ES-I3 (cell line): ENCODE measurements around the gene PRCD.
"Not testable (repeated sequence)": the region's sequence is repeated elsewhere in the genome, so short reads cannot be mapped to it uniquely, and the experiment has no call there.

Source experiments
- H3K36me3 ChIP-seq: 2 replicates; pipeline ENCODE4 v1.6.1; 2013; ENCODE audit warnings: mild to moderate bottlenecking, low read length, control low read depth, moderate library complexity; ENCODE audit not compliant: insufficient read depth
- H3K4me1 ChIP-seq: 2 replicates; pipeline ENCODE4 v1.6.1; 2013; ENCODE audit warnings: mild to moderate bottlenecking, control low read depth, low read length; ENCODE audit not compliant: insufficient read depth
- H3K9ac ChIP-seq: 2 replicates; pipeline ENCODE4 v1.6.1; 2013; ENCODE audit warnings: low read depth, mild to moderate bottlenecking, low read length, moderate library complexity
- H3K9me3 ChIP-seq: 2 replicates; pipeline ENCODE4 v1.6.1; 2013; ENCODE audit warnings: mild to moderate bottlenecking, low read length, moderate library complexity; ENCODE audit not compliant: control insufficient read depth, insufficient read depth

Gene PRCD

DNA sequence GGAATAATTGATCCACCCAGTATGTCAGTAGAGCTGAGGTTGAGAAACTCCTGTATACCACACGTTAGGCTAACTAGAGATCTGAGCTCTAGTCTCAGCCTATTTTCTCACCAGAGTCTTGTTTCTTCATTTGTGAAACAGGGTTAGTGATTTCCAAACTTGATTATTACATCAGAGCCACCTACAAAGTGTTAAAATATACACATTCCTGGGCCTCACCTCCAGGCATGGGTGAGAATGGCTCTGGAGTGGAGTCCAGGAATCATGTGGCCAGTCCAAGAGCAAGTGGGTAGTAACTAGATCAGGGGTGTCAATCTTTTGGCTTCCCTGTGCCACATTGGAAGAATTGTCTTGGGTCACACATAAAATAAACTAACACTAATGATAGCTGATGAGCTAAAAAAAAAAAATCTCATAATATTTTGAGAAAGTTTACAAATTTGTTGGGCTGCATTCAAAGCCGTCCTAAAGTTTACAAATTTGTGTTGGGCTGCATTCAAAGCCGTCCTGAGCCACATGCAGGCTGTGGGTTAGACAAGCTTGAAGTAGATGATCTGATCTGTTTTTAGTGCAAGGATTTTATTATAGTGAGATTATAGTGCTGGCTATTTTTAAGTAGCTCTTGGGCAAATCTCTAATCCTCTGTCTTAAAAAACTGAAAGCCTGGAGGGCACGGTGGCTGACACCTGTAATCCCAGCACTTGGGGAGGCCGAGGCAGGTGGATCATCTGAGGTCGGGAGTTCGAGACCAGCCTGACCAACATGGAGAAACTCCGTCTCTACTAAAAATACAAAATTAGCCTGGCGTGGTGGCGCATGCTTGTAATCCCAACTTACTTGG lies 20.4 kb downstream of the PRCD start:
- Histone ChIP-seq H3K9me3 (no peaks in the 10 kb centered on the region), H3K9ac (no peak overlapping the region), H3K36me3 (peaks cover 58% of the 10 kb centered on the region), H3K4me1 (peaks cover 29% of the 10 kb centered on the region)

DNA sequence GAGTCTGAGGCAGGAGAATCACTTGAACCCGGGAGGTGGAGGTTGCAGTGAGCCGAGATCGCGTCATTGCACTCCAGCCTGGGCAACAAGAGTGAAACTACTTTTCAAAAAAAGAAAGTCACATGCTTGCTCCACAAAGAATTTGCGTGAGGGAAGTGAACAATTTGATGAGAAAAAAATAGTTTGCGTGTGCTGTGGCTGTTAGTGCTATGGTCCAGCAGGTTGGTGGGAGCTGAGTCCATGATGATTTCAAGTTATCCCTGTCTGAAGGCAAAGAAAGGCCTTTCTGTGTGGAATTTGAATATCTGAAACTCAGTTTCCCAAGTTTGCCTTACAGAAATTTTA lies 21.0 kb downstream of the PRCD start:
- Histone ChIP-seq H3K4me1 (peaks cover 26% of the 10 kb centered on the region), H3K36me3 (peaks cover 63% of the 10 kb centered on the region), H3K9ac (no peak overlapping the region), H3K9me3 (no peaks in the 10 kb centered on the region)

DNA sequence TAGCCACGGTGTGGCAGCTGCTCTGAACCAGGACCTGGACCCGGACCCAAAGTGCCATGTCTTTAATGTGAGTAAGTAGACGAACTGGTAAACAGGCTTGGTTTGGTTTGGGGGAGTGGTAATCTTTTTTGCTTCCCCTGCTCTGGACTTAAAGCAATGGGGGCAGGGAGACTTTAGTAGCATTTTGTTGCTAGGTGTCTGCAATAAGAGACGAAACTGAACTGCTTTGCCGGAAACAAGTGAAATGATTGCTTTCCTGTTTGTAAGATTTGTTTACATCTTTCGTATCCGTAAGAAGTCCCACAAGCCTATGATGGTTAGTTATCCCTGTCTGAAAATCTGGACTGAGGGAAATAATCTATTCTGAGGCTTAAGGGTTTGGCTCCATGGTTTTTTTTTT lies 21.5 kb downstream of the PRCD start:
- Histone ChIP-seq H3K4me1 (peaks cover 26% of the 10 kb centered on the region), H3K9me3 (no peaks in the 10 kb centered on the region), H3K9ac (no peak overlapping the region), H3K36me3 (peaks cover 67% of the 10 kb centered on the region)

DNA sequence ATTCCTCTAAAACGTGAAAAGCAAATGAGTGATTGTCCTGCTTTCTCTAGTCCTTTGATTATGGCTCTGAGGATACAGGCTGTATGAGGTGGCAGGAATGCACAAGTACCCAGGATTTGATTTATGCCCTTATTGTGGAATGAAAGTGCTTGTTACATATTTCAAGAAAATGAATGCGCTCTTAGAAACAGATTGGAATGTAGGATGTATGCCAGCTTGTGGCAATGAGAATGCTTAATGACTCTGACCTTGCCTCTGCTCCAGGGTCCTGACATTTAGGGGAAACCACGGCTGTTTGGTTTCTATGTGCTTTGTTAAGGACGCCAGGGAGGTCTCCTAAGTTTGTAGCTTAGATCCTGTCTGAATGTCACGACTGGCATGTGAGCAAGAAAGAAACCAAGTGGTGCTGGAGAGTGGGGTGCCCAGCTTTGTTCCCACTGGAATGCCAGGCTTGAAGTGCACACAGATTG lies 22.0 kb downstream of the PRCD start:
- no peaks in the 10 kb centered on the region for H3K9me3 ChIP-seq
- peaks cover 68% of the 10 kb centered on the region for H3K36me3 ChIP-seq
- no peak overlapping the region for H3K9ac ChIP-seq
- H3K4me1 ChIP-seq: peaks cover 27% of the 10 kb centered on the region

DNA sequence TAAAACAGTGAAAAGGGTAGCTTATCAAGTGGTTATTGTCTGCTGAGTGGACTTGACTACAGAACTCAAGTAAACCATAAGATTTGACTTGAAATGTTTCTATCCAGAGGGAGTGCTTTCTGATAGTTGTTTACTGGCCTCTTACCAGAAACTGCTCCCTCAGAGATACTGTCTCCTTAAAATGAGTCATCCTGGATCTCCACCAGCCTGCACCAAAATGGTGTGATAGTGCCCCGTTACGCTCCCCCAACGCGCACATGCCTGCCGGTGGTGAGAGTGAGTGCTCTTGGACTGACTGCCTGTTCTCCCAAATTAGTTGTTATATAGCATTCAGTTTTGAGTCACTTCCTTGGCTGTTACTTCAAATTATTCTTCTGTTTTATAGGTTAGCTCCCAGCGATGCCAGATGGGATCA lies 22.9 kb downstream of the PRCD start:
- Histone ChIP-seq H3K36me3 (peaks cover 68% of the 10 kb centered on the region), H3K9ac (no peak overlapping the region), H3K4me1 (peaks cover 36% of the 10 kb centered on the region)

DNA sequence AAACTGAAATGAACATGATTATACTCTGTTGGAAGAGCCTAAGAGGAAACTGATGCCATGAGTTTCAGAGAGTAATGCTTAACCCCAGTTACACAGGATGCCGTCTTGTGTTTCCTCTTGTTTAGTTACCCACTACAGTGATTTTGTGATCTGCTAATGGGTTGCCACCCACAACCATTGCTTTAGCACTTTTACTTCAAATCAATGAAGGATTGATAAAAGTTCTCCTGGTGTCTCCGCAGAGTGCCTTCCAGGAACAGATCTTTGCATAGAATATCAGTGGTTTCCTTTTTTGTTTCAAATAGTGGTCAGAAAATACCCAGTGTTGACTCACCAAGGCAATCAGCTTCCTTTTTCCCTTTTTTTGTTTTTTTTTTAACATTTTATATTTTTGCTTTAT lies 23.5 kb downstream of the PRCD start:
- not testable (repeated sequence) for H3K9me3 ChIP-seq, H3K9ac ChIP-seq
- Histone ChIP-seq H3K4me1 (peaks cover 42% of the 10 kb centered on the region), H3K36me3 (peaks cover 66% of the 10 kb centered on the region)

More for the DNA sequence above, 22.9 kb downstream of the PRCD start:
- no peaks in the 10 kb centered on the region for H3K9me3 ChIP-seq

DNA sequence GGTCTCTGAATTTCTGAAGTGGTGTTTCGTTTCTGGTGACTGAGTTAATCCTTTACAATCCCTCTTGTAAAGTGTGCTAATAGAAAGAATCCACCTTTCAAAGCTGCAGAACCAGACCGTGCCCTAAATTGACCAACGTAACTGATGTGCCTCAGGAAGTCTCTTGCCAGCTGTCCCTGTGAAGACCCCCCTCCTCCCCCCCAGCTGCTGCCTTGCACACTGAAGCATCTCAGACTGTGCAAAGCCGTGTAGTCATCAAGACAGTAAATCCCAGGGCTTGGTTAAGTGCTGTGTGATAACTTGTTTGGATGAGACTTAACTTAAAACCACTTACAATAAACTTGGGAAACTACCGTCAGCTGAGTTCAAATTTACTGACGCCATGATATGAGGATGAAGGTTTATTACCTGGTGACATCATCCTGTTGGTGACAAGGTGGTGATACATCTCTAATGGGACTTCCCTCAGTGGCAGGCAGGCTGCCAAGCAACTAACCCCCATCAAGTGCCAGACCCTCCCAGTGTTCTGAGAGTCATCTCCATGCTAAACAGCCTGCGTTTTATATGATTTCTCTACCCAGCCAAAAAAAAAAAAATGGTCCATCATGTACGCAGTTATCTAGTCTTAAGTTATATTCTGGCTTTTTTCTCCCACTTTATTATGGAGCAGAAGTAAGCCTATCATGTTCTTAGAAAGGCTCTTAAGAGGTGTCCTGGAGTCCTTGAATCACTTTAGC lies 25.3 kb downstream of the PRCD start:
- Histone ChIP-seq H3K36me3 (peaks cover 49% of the 10 kb centered on the region), H3K4me1 (peaks cover 37% of the 10 kb centered on the region; the same call in 1 of the 2 replicates)
- not testable (repeated sequence) for H3K9ac ChIP-seq, H3K9me3 ChIP-seq

DNA sequence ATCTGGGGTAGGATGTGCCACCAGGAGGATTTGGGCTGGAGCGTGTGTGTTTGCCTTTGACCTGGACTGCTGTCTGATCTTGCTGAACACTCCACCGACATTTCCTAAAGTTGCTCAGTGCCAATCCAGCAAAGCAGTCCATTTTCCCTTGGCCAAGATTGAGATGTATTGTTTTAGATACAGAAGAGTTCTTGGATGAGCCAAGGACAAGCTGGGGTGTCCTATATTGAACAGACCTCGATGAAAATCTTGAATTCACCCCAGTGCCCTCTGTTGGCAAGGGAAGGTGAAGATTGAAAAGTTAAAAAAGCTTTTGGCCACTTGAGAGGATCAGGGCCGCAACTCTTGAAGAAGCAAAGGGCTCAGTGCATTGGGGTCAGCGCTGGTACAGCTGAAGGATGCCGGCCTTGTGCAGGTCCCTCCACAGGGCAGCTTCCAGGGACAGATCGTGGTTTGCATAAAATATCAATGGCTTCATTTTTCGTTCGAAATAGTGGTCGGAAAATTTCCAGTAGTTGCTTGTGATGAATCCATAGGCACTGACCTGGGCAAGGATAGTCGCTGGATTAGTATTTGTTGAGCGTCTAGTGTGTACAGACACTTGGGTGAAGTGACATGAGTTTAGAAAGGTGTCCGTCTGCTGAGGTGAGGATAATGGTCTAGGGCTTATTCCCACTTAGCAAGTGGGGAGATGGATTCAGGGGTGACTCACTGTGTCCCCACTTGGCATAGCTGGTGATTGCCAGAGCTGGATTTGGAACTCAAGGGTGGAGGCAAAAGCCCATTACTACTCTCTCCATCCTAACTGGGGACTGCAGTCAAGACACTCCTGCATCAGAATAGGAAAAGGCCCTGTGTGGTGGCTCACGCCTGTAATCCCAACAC lies 26.1 kb downstream of the PRCD start:
- Histone ChIP-seq H3K9ac (no peak overlapping the region), H3K36me3 (peaks cover 41% of the 10 kb centered on the region), H3K4me1 (peaks cover 35% of the 10 kb centered on the region; the same call in 1 of the 2 replicates), H3K9me3 (no peaks in the 10 kb centered on the region)

DNA sequence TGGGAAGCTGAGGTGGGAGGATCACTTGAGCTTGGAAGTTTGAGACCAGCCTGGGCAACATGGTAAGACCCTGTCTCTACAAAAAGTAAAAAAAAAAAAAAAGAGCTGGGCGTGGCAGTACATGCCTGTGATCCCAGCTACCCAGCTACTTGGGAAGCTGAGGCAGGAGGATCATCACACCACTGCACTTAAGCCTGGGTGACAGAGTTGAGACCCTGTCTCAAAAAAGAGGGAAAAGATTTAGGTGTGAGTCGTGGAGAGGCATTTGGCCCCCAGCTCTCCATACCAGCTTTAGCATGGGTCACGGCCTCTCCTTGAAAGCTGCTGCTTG lies 26.7 kb downstream of the PRCD start:
- H3K36me3 ChIP-seq: peaks cover 35% of the 10 kb centered on the region
- peaks cover 29% of the 10 kb centered on the region; the same call in 1 of the 2 replicates for H3K4me1 ChIP-seq
- no peaks in the 10 kb centered on the region for H3K9me3 ChIP-seq
- H3K9ac ChIP-seq: no peak overlapping the region

DNA sequence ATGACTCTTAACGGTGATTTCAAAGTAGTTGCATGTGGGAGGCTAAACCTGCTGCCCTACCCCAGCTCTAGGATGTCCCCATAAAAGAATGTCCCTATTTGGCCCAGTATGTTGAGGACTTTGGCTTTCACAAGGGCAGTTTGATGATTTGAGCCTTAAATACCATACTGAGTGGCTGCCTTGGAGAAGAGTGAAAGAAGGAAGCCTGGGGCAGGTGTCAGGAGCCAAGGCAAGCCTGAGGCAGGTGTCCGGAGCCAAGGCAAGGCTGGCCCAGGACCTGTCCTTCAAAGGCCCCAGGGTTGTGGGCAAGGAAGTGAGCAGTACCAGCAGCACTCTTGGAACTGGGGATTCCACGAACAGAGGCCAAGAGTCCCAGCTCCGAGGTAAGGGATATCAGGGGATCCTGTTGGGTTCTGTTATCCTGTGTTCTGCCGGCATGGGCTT lies 27.2 kb downstream of the PRCD start:
- Histone ChIP-seq H3K9ac (no peak overlapping the region), H3K4me1 (peaks cover 26% of the 10 kb centered on the region; the same call in 1 of the 2 replicates), H3K36me3 (peaks cover 31% of the 10 kb centered on the region), H3K9me3 (no peaks in the 10 kb centered on the region)

DNA sequence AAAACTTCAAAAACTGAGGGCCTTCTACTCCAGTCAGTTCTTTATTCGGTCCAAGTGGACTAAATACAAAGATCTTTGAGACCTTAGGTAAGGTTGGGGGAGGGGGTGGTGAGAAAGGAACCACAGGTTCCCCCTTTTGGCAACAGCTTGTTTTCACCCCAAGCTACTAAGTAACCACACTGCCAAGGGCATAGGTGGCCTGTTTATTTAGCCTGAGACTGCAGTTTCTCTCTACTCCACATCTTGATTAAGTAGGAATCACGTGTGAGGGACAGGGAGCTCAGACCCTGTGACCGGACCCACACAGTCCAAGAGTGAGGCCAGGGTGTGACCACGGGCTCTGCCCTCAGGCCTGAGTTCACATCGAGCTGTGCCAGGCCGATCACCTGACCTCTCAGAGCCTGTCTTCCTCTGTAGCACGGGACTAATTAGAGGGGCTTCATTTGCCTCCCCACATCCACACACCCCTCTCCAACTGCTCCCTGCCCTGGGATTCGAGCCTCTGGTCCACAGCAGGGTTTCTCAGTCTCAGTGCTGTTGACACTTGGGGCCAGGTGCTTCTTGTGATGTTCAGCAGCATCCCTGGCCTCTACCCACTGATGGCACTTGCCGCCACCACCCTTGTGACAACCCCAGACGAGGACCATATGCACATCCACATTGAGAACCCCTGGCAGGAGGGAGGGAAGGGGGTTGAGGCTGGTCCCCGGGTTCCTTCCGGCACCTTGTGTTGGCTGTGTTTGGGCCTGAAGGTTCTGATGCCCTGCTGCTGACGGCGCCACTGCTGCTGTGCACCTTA lies 28.0 kb downstream of the PRCD start:
- Histone ChIP-seq H3K4me1 (peaks cover 26% of the 10 kb centered on the region; the same call in 1 of the 2 replicates), H3K9ac (no peak overlapping the region), H3K36me3 (peaks cover 26% of the 10 kb centered on the region; the same call in 1 of the 2 replicates), H3K9me3 (no peaks in the 10 kb centered on the region)

DNA sequence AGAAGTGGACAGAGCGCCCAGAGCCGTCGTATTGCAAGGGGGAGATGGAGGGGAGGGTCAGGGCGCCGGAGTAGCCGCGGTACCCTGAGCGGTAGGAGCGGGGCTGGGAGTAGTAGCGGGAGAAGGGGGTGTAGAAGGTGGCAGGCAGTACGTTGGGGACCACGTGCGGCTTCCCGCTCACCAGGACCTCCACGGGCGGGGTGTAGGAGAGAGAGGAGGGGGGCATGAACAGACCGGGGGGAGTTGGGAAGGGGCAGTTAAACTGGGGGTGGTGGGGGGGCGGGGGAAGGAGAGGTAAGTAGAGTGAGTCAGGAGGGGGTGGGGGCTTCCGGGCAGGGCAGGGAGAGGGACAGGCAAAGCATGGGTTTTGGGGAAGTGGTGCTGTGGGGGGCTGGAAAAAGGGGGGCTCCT lies 29.0 kb downstream of the PRCD start:
- Histone ChIP-seq H3K4me1 (peaks cover 26% of the 10 kb centered on the region; the same call in 1 of the 2 replicates), H3K36me3 (peaks cover 20% of the 10 kb centered on the region; the same call in 1 of the 2 replicates), H3K9me3 (no peaks in the 10 kb centered on the region), H3K9ac (peak overlapping the region; percentile 5; the same call in 1 of the 2 replicates)

DNA sequence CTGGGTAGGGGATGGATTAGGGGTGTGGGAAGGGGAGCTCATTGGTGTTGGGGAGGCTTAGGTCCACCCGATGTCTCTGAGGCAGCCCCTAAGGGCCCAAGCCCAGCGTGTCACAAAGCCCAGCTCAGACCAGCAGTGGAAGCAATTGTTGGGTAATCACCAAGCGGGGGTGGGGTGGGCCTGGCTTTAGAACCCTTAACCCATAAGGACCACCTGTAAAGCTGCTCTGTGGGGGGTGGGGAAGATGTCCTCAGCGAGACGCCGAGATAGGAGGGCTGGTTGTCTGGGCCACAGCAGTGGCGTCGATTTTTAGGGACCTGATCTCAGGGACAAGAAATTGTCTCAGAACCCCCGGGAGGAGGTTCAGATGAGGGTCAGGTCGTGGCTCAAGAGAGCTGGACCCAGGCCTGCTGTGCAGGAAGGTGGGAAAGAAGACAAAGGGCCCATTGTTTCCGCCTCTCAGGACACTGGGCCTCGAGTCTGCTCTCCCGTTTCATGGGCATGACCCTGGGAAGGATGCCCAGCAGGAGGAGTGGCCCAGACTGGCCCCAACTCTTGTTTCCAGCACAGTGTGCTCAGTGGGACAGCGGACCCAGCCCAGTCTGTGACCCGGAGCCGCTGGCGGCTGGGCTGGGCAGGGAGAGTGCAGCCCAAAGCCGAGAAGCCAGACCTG lies 29.9 kb downstream of the PRCD start:
- Histone ChIP-seq H3K9me3 (no peaks in the 10 kb centered on the region), H3K4me1 (peaks cover 26% of the 10 kb centered on the region; the same call in 1 of the 2 replicates), H3K9ac (no peak overlapping the region), H3K36me3 (peaks cover 14% of the 10 kb centered on the region; the same call in 1 of the 2 replicates)
